ENCODE measurements around the gene LPP. TPM values are rescaled to one million over a fixed set of nuclear protein-coding genes. Genes with fewer than 3 reads are reported as not detected.
A peak's percentile ranks its signal among the peaks of the same experiment; 100 is the strongest.

The LPP gene
- total and polyA plus RNA-seq, 8 donors: 23.1 to 220 (median 26.7) TPM

DNA sequence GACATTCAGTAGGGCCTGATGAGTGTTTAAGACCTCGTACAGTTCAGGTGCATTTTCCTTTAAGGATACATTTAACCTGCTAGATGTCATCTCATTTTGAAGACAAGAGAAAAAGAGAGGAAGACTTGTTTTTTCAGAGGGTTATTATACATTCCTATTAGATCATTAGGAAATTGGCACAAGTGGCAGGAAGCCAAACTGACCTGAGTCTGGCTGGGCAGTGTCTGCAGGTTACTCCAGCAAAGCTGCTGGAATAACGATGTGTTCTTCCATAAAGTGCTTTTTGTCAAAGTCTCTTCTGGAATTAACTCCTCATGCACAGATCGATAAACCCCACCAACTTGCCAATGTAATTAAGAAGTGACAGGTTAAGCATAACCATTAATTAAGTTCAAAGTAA is 621.5 kb downstream of the LPP start:
- DNase-seq: no peak
- ATAC-seq: no peak
- TF ChIP-seq, protein P1, sequence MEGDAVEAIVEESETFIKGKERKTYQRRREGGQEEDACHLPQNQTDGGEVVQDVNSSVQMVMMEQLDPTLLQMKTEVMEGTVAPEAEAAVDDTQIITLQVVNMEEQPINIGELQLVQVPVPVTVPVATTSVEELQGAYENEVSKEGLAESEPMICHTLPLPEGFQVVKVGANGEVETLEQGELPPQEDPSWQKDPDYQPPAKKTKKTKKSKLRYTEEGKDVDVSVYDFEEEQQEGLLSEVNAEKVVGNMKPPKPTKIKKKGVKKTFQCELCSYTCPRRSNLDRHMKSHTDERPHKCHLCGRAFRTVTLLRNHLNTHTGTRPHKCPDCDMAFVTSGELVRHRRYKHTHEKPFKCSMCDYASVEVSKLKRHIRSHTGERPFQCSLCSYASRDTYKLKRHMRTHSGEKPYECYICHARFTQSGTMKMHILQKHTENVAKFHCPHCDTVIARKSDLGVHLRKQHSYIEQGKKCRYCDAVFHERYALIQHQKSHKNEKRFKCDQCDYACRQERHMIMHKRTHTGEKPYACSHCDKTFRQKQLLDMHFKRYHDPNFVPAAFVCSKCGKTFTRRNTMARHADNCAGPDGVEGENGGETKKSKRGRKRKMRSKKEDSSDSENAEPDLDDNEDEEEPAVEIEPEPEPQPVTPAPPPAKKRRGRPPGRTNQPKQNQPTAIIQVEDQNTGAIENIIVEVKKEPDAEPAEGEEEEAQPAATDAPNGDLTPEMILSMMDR (IDR thresholded peaks at IDR 0.05): no peak
- H3K9me3 ChIP-seq: no peaks in the 10 kb centered on the region
- intact Hi-C loops (cut with DNase I): no loop called here
- H3K4me1 ChIP-seq: peaks cover 22 to 34% of the 10 kb centered on the region in 2 donors
- no peak overlapping the region for H3K27ac ChIP-seq
- no peaks in the 10 kb centered on the region for H3K36me3 ChIP-seq
- no peak overlapping the region for H3K4me3 ChIP-seq
- no peaks in the 10 kb centered on the region for H3K27me3 ChIP-seq

DNA sequence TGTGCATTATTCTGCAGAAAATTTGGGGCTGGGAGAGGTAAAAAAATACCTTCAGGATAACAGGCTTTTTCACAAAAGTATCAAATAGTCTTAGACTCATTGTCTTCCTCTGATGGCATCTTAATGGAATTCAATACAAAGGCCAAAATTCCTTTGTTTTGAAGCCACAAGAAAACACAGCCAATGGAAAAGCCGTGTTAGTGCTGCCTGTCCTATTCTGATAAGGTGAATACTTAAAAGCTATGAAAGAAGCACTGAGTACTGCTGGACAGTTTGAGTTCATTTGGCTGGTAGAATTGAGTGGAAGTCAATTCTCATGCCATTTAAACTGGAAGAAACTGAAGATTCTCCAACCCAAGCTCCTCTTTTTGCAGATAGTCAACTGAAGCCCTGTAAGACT is 622.5 kb downstream of the LPP start:
- ATAC-seq (no peak), DNase-seq (no peak)
- peaks cover 21 to 42% of the 10 kb centered on the region in 2 donors for H3K4me1 ChIP-seq
- H3K27ac ChIP-seq: no peak overlapping the region
- TF ChIP-seq, protein P1 (IDR thresholded peaks at IDR 0.05): no peak
- no peak overlapping the region for H3K4me3 ChIP-seq
- H3K9me3 ChIP-seq: no peaks in the 10 kb centered on the region
- H3K36me3 ChIP-seq: no peaks in the 10 kb centered on the region
- H3K27me3 ChIP-seq: no peaks in the 10 kb centered on the region
- intact Hi-C loops (cut with DNase I): no loop called here

DNA sequence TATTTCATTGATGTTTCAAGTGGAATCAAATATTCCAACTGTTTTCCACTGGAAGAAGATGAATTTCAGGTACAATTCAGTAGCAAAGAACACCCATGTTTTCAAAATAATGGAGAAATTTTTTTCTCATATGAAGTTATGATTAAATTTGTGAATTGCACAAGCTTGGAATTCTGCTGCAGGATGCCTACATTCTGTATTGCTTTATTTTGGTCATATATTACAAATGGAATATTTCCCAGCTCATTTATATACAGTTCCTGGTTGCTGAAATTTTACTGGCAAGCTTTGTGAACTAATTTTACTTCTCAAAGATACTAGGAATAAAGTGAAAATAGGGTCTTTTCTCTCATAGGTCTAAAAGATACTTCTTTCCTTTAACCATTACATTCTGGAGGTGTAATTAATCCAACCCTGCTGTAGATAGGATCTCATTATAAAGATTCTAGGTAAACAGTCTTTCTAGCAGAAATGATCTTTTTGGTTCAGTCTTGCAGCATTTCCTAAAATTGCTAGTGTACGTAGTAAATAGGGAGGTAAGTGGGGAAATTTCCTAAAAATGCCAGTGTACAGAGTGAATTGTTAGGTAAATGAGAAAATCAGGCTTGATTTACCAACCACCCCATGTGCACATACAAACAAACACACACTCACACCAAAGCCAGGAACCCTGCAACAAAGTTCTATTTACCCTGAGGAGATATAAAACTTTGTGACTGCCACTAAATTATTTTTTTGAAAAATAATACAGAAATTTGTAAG is 624.3 kb downstream of the LPP start:
- intact Hi-C loops (cut with DNase I): no loop called here

DNA sequence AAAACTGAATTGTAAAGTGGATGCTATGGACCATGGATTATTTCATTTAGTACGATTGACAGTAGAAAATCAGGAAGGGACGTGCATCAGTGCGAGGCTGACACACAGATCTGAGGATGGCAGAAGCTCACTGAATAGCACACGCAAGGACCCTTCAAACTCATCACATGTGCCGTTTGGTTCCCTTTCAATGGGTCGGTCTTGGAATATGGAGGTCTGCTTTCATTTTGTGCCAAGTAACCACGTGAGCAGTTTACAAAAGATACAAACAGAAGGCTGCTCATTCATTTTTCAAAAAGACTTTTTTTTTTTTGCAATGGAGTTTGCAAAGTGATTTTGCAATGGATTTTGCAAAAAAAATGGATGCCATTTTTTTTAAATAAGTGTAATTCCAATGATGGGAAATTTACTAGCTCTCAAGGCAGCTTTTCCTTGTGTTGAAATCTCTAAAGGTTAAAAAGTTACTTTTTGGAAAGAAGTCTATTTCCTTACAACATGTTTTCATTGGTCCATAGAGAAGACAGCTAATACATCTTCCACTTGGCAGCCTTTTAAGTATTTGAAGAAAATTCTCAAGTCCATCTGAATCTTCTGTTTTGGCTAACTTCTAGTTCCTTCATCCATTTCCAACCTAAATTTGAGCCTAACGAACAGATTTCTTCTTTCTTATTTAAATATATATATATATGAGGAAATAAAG is 625.5 kb downstream of the LPP start:
- Histone ChIP-seq H3K27me3 (no peaks in the 10 kb centered on the region), H3K4me3 (no peak overlapping the region), H3K36me3 (no peaks in the 10 kb centered on the region), H3K27ac (peak overlapping the region; percentile 73 to 80), H3K4me1 (peaks cover 27 to 40% of the 10 kb centered on the region in 2 donors), H3K9me3 (no peaks in the 10 kb centered on the region)
- ATAC-seq (no peak), DNase-seq (peak in 1 of 4 donors; percentile 69)
- intact Hi-C loops (cut with DNase I): no loop called here
- TF ChIP-seq, protein P1 (IDR thresholded peaks at IDR 0.05): no peak

More for the DNA sequence above, 624.3 kb downstream of the LPP start:
- H3K4me1 ChIP-seq: peaks cover 27 to 40% of the 10 kb centered on the region in 2 donors
- no peak overlapping the region for H3K4me3 ChIP-seq
- ATAC-seq: no peak
- TF ChIP-seq, protein P1 (IDR thresholded peaks at IDR 0.05): no peak
- H3K36me3 ChIP-seq: no peaks in the 10 kb centered on the region
- H3K9me3 ChIP-seq: no peaks in the 10 kb centered on the region
- no peaks in the 10 kb centered on the region for H3K27me3 ChIP-seq
- no peak for DNase-seq
- peak overlapping the region in 1 of 2 donors; percentile 80 for H3K27ac ChIP-seq

All from left lung (tissue), 10 donors.